HG03575 (cell line): ENCODE data around the gene RHOF.

Source experiments
- ATAC-seq: cut with Tn5 transposase; IDR thresholded peaks from one replicate; pipeline ENCODE4 v1.9.1; 2021; ENCODE audit not compliant: unreplicated experiment, insufficient number of reproducible peaks, low FRiP score; ENCODE audit errors: extremely low read depth

The RHOF gene

GRCh38 chr12:121781998-121782979 lies 11.2 kb downstream of the RHOF start:
- ATAC-seq = no peak

GRCh38 chr12:121781484-121781997 lies 11.9 kb downstream of the RHOF start:
- ATAC-seq = no peak

- no peak for ATAC-seq
These were observed 13.1 kb downstream of the RHOF start for GRCh38 chr12:121780429-121780828.

- no peak for ATAC-seq
These were observed 14.0 kb downstream of the RHOF start for GRCh38 chr12:121779422-121779895.

- no peak for ATAC-seq
These were observed 14.7 kb downstream of the RHOF start for GRCh38 chr12:121778567-121779421.

- ATAC-seq = no peak
These were observed 17.0 kb downstream of the RHOF start for GRCh38 chr12:121776190-121777098.

GRCh38 chr12:121775501-121775900 lies 18.0 kb downstream of the RHOF start:
- no peak for ATAC-seq

- ATAC-seq = no peak
These were observed 18.5 kb downstream of the RHOF start for GRCh38 chr12:121774968-121775474.

- ATAC-seq = no peak
These were observed 20.3 kb downstream of the RHOF start for GRCh38 chr12:121773011-121773777.

GRCh38 chr12:121770813-121771625 lies 22.5 kb downstream of the RHOF start:
- ATAC-seq = no peak

- ATAC-seq = no peak
These were observed 23.1 kb downstream of the RHOF start for GRCh38 chr12:121770388-121770787.

GRCh38 chr12:121769831-121770301 lies 23.6 kb downstream of the RHOF start:
- ATAC-seq = no peak

GRCh38 chr12:121769297-121769830 lies 24.1 kb downstream of the RHOF start:
- ATAC-seq = no peak

GRCh38 chr12:121767525-121768016 lies 25.9 kb downstream of the RHOF start:
- ATAC-seq = no peak

- no peak for ATAC-seq
These were observed 27.0 kb downstream of the RHOF start for GRCh38 chr12:121766290-121767039.

GRCh38 chr12:121765573-121765972 lies 27.9 kb downstream of the RHOF start:
- no peak for ATAC-seq
